IMR-90 (cell line): Measurements from ENCODE around the gene PATE1.

ENCODE experiments used
- CTCF ChIP-seq: conservative IDR thresholded peaks from 2 replicates; pipeline ENCODE4 v1.5.1; 2012; ENCODE audit warnings: mild to moderate bottlenecking, low read depth, low read length, improper control_type of control experiment
- ELK1 ChIP-seq: fragments of 150-350 bp; IDR thresholded peaks from 2 replicates; pipeline ENCODE4 v1.6.1; 2016; ENCODE audit warnings: low read depth, mild to moderate bottlenecking, low read length, moderate library complexity, borderline replicate concordance
- MAFK ChIP-seq: IDR thresholded peaks from 2 replicates; pipeline ENCODE4 v1.6.1; 2012; ENCODE audit warnings: low read depth, low read length, improper control_type of control experiment
- MAZ ChIP-seq: IDR thresholded peaks from 2 replicates; pipeline ENCODE4 v1.6.1; 2012; ENCODE audit warnings: low read depth, mild to moderate bottlenecking, low read length, improper control_type of control experiment, moderate library complexity, borderline replicate concordance
- POLR2A ChIP-seq: IDR thresholded peaks from 2 replicates; pipeline ENCODE4 v1.6.1; 2012; ENCODE audit warnings: mild to moderate bottlenecking, low read depth, low read length
- RAD21 ChIP-seq: IDR thresholded peaks from 2 replicates; pipeline ENCODE4 v1.6.1; 2012; ENCODE audit warnings: low read length, improper control_type of control experiment

DNA sequence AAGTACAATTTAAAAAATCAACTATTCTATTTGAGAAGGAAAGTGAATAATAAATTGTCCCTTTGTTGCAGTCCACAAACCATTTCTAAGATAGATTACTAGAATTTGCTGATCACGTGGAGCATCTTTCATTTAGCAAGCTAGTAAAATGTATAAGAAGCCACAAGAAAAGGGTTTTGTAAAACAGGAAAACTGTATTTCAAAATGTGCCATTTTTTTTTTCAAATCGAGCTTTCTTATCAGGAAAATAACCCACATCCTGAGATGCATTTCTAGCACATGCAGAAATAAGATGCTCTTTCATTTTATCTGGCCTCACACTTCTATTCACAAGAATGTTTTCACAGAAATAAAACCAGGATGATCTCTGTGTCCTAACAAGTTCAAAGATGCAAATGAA is 38.6 kb downstream of the PATE1 start:
- no peak for TF ChIP-seq RAD21
- no peak for TF ChIP-seq CTCF
- TF ChIP-seq MAFK, result no peak
- TF ChIP-seq POLR2A, result no peak
- no peak for TF ChIP-seq MAZ
- TF ChIP-seq ELK1, result no peak
